HepG2 (cell line): ENCODE results near the gene AFF2. TPM values are rescaled to one million over a fixed set of nuclear protein-coding genes. Genes with fewer than 3 reads are reported as not detected.

Experiments used
- ATAC-seq: fragments of 200-7000 bp; cut with Tn5 transposase; 3 replicates; pipeline ENCODE4 v1.9.1; 2020; ENCODE audit warnings: mild to moderate bottlenecking, moderate library complexity
- BruUV-seq: library from RNA; stranded (reverse); fragments of 400-500 nt; replicated peaks from 2 replicates; lab custom pipeline; 2021; lab: Mats Ljungman, UMichigan
- CTCF ChIA-PET: fragments of 300-600 bp; formaldehyde crosslinking; extraction: SDS; loops from one replicate; lab custom pipeline; 2021; ENCODE audit warnings: low total read pairs, inconsistent platforms, low intra/inter-chr PET ratio; lab: Yijun Ruan, JAX
- POLR2A ChIA-PET: fragments of 350-600 bp; sonication (Branson Sonifier 250); formaldehyde crosslinking; loops from one replicate; lab custom pipeline; 2020; ENCODE audit warnings: antibody characterized with exemption, inconsistent platforms; lab: Yijun Ruan, JAX
- DNase-seq: peaks from one replicate; pipeline ENCODE4 v3.0.0-alpha.2; 2015; ENCODE audit warnings: low spot score
- FAIRE-seq: peaks from 3 replicates; lab custom pipeline; 2011; peaks lifted over from hg19 to GRCh38; lab: Jason Lieb, UNC
- H2AFZ ChIP-seq: one replicate; pipeline ENCODE4 v1.6.1; 2011; ENCODE audit warnings: low read length, inconsistent platforms
- H3K27ac ChIP-seq: fragments of 300-600 bp; 3 replicates; pipeline ENCODE4 v1.8.0; 2011; ENCODE audit warnings: mixed run types, mild to moderate bottlenecking, mixed read lengths, low read length, inconsistent platforms; ENCODE audit not compliant: insufficient read depth; ENCODE audit errors: extremely low read length
- H3K27me3 ChIP-seq, 2 experiments: fragments of 200-600 bp in 1 of 2; 2 replicates in 1 of 2; 3 replicates in 1 of 2; pipeline versions ENCODE4 v1.6.0 to v1.8.0; 2011; ENCODE audit warnings: low read length in 2 of 2, mild to moderate bottlenecking in 2 of 2, moderate library complexity in 2 of 2, inconsistent platforms in 1 of 2; ENCODE audit not compliant: insufficient read depth in 2 of 2, control insufficient read depth in 1 of 2
- H3K36me3 ChIP-seq, 2 experiments: fragments of 200-600 bp in 1 of 2; replicated peaks in 1 of 2; 2 replicates in 1 of 2; 3 replicates in 1 of 2; pipeline versions ENCODE4 v1.5.1 to v1.8.0; 2011; ENCODE audit warnings: low read length in 2 of 2, inconsistent platforms in 1 of 2; ENCODE audit not compliant: insufficient read depth in 2 of 2, control insufficient read depth in 1 of 2
- H3K4me1 ChIP-seq: 2 replicates; pipeline ENCODE4 v1.5.1; 2012; ENCODE audit warnings: low read length, inconsistent platforms; ENCODE audit not compliant: insufficient read depth
- H3K4me2 ChIP-seq: 2 replicates; pipeline ENCODE4 v1.6.0; 2011; ENCODE audit warnings: low read depth, low read length, inconsistent platforms
- H3K4me3 ChIP-seq, 3 experiments: fragments of 200-600 bp in 1 of 3; sonication (generic), shearing (Covaris generic) in 1 of 3; replicated peaks in 1 of 3; 2 replicates each; pipeline ENCODE4 v1.5.1; 2011 to 2016; ENCODE audit warnings: low read length in 3 of 3, inconsistent platforms in 2 of 3, low read depth in 2 of 3, mild to moderate bottlenecking in 2 of 3, control low read depth in 1 of 3, mixed read lengths in 1 of 3; ENCODE audit not compliant: insufficient read depth in 1 of 3
- H3K79me2 ChIP-seq: one replicate; pipeline ENCODE4 v1.6.1; 2011; ENCODE audit warnings: low read length, inconsistent platforms; ENCODE audit not compliant: insufficient read depth
- H3K9ac ChIP-seq: 2 replicates; pipeline ENCODE4 v1.6.0; 2011; ENCODE audit warnings: mild to moderate bottlenecking, low read depth, low read length, inconsistent platforms; ENCODE audit not compliant: insufficient read depth
- H3K9me3 ChIP-seq: 2 replicates; pipeline ENCODE4 v1.5.1; 2012; ENCODE audit warnings: mild to moderate bottlenecking, low read length
- H4K20me1 ChIP-seq: 2 replicates; pipeline ENCODE4 v1.6.0; 2011; ENCODE audit warnings: inconsistent platforms, mild to moderate bottlenecking, low read length, moderate library complexity; ENCODE audit not compliant: insufficient read depth
- GATA4 ChIP-seq: sonication (generic); IDR thresholded peaks from 2 replicates; pipeline ENCODE4 v1.6.1; 2016; ENCODE audit warnings: antibody characterized with exemption, low read depth, borderline replicate concordance
- MTF2 ChIP-seq: sonication (generic); formaldehyde crosslinking; IDR thresholded peaks from 2 replicates; pipeline ENCODE4 v1.5.0; 2020; ENCODE audit warnings: missing genetic modification reagents, borderline replicate concordance
- POGZ ChIP-seq: sonication (generic); formaldehyde crosslinking; IDR thresholded peaks from 2 replicates; pipeline ENCODE4 v1.4.0; 2020; ENCODE audit warnings: mild to moderate bottlenecking, missing genetic modification reagents
- YY1 ChIP-seq: IDR thresholded peaks from 2 replicates; pipeline ENCODE4 v1.6.1; 2011; ENCODE audit warnings: low read length, low read depth, moderate library complexity, mild to moderate bottlenecking; ENCODE audit not compliant: insufficient read depth, insufficient replicate concordance
- ZNF333 ChIP-seq: sonication (generic); formaldehyde crosslinking; IDR thresholded peaks from 2 replicates; pipeline ENCODE4 v1.4.0; 2020; ENCODE audit warnings: mild to moderate bottlenecking, missing genetic modification reagents, borderline replicate concordance
- ZNF530 ChIP-seq: sonication (generic); formaldehyde crosslinking; IDR thresholded peaks from 2 replicates; pipeline ENCODE4 v1.5.0; 2020; ENCODE audit warnings: low read depth, mild to moderate bottlenecking, missing genetic modification reagents
- ZNF569 ChIP-seq: sonication (generic); formaldehyde crosslinking; IDR thresholded peaks from 2 replicates; pipeline ENCODE4 v1.5.0; 2020; ENCODE audit warnings: mild to moderate bottlenecking, missing genetic modification reagents, moderate library complexity, borderline replicate concordance
- WGBS: methylation state at CpG from one replicate; pipeline ENCODE4 v1.1.6; 2017; ENCODE audit warnings: low lambda C conversion rate; 5-methylcytosine and 5-hydroxymethylcytosine counted together
- in situ Hi-C: cut with HindIII; loops from 2 replicates; pipeline ENCODE4 v1.10.0; 2017; ENCODE audit warnings: low pct_unique_long_range_greater_than_20kb; ENCODE audit not compliant: extremely low pct_ligation_motif_present
- intact Hi-C: fragments of 100-400 bp; cut with micrococcal nuclease; formaldehyde crosslinking; loops from one replicate; pipeline ENCODE4 v1.10.0; 2022; ENCODE audit not compliant: unreplicated experiment
- polyA plus RNA-seq, 8 experiments: library from polyadenylated mRNA; depleted of rRNA in 3 of 8; stranded (reverse) in 7 of 8; unstranded in 1 of 8; fragments of >200 nt; fragmentation: Illumina TruSeq in 4 of 8; extraction: Trizol in 4 of 8; gene quantifications; 2 replicates each; pipeline versions ENCODE4 v1.2.1 to v1.2.3, GENCODE V29; 2011 to 2016; ENCODE audit warnings: low read depth in 4 of 8, missing spikeins in 1 of 8, mixed read lengths in 1 of 8; ENCODE audit not compliant: insufficient read depth in 1 of 8
- total RNA-seq, 5 experiments: library from RNA; depleted of rRNA; stranded (reverse); fragments of >200 nt; fragmentation: Illumina TruSeq; extraction: Trizol; gene quantifications; 2 replicates each; pipeline ENCODE4 v1.2.3, GENCODE V29; 2016; ENCODE audit warnings: low read depth in 1 of 5
- TF ChIP-seq, protein P1 (sequence below): sonication (generic); formaldehyde crosslinking; IDR thresholded peaks from 2 replicates; pipeline ENCODE4 v1.4.0; 2020; ENCODE audit warnings: mild to moderate bottlenecking, missing genetic modification reagents

AFF2 gene
- total and polyA plus RNA-seq, 2 of the 13 experiments (the other 11 are each of a cell fraction or from before 2014, with no cell fraction given) = not detected

DNA sequence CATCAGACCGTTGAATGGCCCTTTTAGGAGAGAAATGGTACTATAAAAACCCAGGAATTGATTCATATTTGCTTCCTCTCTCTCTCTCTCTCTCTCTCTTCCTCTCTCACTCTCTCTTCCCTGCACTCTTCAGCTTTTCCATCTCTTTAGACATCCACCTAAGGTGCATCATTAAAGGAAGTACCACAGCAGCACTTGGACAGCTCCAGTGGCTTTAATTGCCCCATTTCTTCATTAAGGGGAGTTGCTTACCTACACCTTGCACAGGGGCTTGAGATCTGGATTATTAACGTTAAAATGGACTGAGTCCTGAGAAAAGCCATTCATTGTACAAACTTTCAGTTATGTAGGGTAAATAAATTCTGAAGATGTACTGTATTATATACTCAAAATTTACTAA, 323.6 kb downstream of the AFF2 start:
- H3K27ac ChIP-seq = no peak overlapping the region
- in situ Hi-C loops (no loop called here), intact Hi-C loops (no loop called here)
- no peak for TF ChIP-seq GATA4
- no peak for TF ChIP-seq YY1
- no peaks in the 10 kb centered on the region for H3K27me3 ChIP-seq
- no peaks in the 10 kb centered on the region for H3K79me2 ChIP-seq
- POLR2A ChIA-PET = no interaction called here
- no peaks in the 10 kb centered on the region for H3K4me1 ChIP-seq
- CTCF ChIA-PET = no interaction called here
- no TSS peak for BruUV-seq
- H3K4me2 ChIP-seq = no peak overlapping the region
- no peak for DNase-seq
- no peak overlapping the region for H3K9ac ChIP-seq
- no peak overlapping the region for H3K4me3 ChIP-seq
- WGBS = 0% methylated on average over 2 of the region's 2 CpGs
- H3K36me3 ChIP-seq = no peaks in the 10 kb centered on the region
- no peak for ATAC-seq
- no peaks in the 10 kb centered on the region for H4K20me1 ChIP-seq
- H3K9me3 ChIP-seq = no peaks in the 10 kb centered on the region
- H2AFZ ChIP-seq = no peak overlapping the region
- no peak for FAIRE-seq

DNA sequence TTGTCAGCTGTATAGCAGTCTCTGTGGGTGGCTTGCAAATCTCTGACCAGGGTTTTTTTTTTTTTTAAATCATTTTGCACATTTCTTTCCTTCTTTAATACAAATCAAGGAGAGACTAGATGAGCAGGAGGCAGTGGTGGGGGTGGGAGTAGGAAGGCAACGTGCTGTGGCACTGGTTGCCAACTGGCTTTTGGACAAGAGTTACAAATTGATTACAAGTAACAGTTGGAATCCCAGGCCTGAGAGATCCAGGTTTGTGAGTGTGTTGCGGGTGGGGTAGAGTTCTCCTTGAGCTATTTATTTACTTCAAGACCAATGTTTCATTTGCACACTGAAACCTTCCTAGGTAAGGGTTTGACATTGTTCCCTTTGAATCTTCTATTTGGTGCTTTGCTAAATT, 325.3 kb downstream of the AFF2 start:
- Histone ChIP-seq H3K9me3 (no peaks in the 10 kb centered on the region), H3K9ac (no peak overlapping the region), H2AFZ (no peak overlapping the region), H3K4me1 (no peaks in the 10 kb centered on the region), H3K79me2 (no peaks in the 10 kb centered on the region), H3K4me2 (no peak overlapping the region), H3K4me3 (no peak overlapping the region), H3K36me3 (no peaks in the 10 kb centered on the region), H4K20me1 (no peaks in the 10 kb centered on the region), H3K27ac (no peak overlapping the region), H3K27me3 (no peaks in the 10 kb centered on the region)
- in situ Hi-C loops (no loop called here), intact Hi-C loops (no loop called here)
- no peak for FAIRE-seq
- no peak for DNase-seq
- ChIA-PET POLR2A (no interaction called here), CTCF (no interaction called here)
- WGBS = 0% methylated on average over 2 of the region's 2 CpGs
- no TSS peak for BruUV-seq
- ATAC-seq = no peak
- TF ChIP-seq ZNF530 (CRISPR knock-in tag) (no peak), ZNF333 (CRISPR knock-in tag) (no peak), ZNF569 (CRISPR knock-in tag) (no peak), POGZ (no peak), MTF2 (CRISPR knock-in tag) (no peak)
- TF ChIP-seq, protein P1, sequence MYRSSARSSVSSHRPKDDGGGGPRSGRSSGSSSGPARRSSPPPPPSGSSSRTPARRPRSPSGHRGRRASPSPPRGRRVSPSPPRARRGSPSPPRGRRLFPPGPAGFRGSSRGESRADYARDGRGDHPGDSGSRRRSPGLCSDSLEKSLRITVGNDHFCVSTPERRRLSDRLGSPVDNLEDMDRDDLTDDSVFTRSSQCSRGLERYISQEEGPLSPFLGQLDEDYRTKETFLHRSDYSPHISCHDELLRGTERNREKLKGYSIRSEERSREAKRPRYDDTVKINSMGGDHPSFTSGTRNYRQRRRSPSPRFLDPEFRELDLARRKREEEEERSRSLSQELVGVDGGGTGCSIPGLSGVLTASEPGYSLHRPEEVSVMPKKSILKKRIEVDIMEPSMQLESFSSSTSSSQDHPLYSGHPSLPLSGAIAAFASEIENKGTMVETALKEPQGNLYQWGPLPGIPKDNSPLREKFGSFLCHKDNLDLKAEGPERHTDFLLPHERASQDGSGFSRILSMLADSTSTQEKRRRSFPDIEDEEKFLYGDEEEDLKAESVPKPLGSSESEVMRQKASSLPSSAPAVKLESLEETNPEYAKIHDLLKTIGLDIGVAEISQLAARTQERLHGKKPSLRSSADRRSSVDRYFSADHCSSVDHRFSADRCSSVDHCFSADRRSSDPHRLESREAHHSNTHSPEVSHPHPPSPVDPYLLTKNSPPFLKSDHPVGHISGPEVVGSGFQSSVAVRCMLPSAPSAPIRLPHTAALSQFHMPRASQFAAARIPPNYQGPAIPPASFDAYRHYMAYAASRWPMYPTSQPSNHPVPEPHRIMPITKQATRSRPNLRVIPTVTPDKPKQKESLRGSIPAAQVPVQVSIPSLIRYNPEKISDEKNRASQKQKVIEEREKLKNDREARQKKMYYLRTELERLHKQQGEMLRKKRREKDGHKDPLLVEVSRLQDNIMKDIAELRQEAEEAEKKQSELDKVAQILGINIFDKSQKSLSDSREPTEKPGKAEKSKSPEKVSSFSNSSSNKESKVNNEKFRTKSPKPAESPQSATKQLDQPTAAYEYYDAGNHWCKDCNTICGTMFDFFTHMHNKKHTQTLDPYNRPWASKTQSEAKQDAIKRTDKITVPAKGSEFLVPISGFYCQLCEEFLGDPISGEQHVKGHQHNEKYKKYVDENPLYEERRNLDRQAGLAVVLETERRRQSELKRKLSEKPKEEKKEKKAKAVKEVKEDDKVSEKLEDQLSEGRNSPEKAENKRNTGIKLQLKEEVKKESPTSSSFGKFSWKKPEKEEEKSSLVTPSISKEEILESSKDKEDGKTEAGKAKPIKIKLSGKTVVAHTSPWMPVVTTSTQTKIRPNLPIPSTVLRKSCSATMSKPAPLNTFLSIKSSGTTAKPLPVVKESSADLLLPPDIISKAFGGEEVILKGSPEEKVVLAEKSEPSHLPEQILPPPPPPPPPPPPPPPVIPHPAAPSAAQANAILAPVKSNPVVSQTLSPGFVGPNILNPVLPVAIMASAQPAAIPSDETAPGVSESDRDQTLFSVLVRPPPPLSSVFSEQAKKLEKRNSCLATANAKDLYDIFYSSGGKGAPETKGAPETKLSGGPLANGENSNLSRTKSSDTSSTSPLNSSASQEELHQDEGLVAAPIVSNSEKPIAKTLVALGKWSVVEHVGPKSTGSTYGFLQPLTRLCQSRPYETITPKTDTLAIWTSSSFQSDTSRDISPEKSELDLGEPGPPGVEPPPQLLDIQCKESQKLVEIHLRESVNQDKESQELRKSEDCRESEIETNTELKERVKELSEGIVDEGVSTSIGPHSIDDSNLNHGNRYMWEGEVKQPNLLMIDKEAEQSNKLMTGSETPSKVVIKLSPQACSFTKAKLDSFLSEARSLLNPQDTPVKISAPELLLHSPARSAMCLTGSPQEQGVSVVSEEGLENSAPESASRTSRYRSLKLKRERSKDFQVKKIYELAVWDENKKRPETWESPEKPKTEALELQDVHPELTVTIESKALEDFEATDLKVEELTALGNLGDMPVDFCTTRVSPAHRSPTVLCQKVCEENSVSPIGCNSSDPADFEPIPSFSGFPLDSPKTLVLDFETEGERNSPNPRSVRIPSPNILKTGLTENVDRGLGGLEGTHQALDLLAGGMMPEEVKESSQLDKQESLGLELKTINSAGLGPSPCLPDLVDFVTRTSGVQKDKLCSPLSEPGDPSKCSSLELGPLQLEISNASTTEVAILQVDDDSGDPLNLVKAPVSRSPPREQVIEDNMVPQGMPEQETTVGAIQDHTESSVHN (CRISPR knock-in tag) = no peak
